SK-N-SH treated with all-trans-retinoic acid at 6 μM for 48 hours (cell line): ENCODE results near the gene CCDC167.

Experiments used
- ATAC-seq: fragments of 200-7000 bp; cut with Tn5 transposase; 3 replicates; pipeline ENCODE4 v1.9.1; 2020; ENCODE audit warnings: mild to moderate bottlenecking, moderate library complexity
- ARNTL ChIP-seq: fragments of 450-650 bp; formaldehyde crosslinking; IDR thresholded peaks from 2 replicates; pipeline ENCODE4 v1.5.0; 2020; ENCODE audit warnings: low read depth, mild to moderate bottlenecking, moderate library complexity, borderline replicate concordance
- BACH2 ChIP-seq: fragments of 250-450 bp; sonication (Bioruptor Pico); IDR thresholded peaks from 2 replicates; pipeline ENCODE4 v1.9.0; 2021; ENCODE audit warnings: mild to moderate bottlenecking, borderline replicate concordance
- CSDC2 ChIP-seq: fragments of 250-450 bp; sonication (Bioruptor Pico); IDR thresholded peaks from 2 replicates; pipeline ENCODE4 v1.5.0; 2020; ENCODE audit warnings: mild to moderate bottlenecking, moderate library complexity
- GLIS3 ChIP-seq: fragments of 250-450 bp; sonication (Bioruptor Pico); IDR thresholded peaks from 2 replicates; pipeline ENCODE4 v1.5.0; 2020; ENCODE audit warnings: mild to moderate bottlenecking, moderate library complexity
- ISL1 ChIP-seq: fragments of 250-450 bp; sonication (Bioruptor Pico); IDR thresholded peaks from 2 replicates; pipeline ENCODE4 v2.1.2; 2022; ENCODE audit warnings: mild to moderate bottlenecking, moderate library complexity
- PPARA ChIP-seq: fragments of 250-450 bp; sonication (Bioruptor Pico); IDR thresholded peaks from 2 replicates; pipeline ENCODE4 v1.5.0; 2020; ENCODE audit warnings: mild to moderate bottlenecking, borderline replicate concordance
- RARB ChIP-seq: fragments of 250-450 bp; sonication (Bioruptor Pico); IDR thresholded peaks from 2 replicates; pipeline ENCODE4 v1.8.0; 2021; ENCODE audit warnings: mild to moderate bottlenecking, moderate library complexity
- SNAI2 ChIP-seq: fragments of 250-450 bp; sonication (Bioruptor Pico); IDR thresholded peaks from 2 replicates; pipeline ENCODE4 v1.5.0; 2020; ENCODE audit warnings: mild to moderate bottlenecking, moderate library complexity
- TCF4 ChIP-seq: fragments of 250-450 bp; sonication (Bioruptor Pico); IDR thresholded peaks from 2 replicates; pipeline ENCODE4 v1.8.0; 2021; ENCODE audit warnings: mild to moderate bottlenecking, moderate library complexity, borderline replicate concordance
- TOX ChIP-seq: fragments of 250-450 bp; sonication (Bioruptor Pico); IDR thresholded peaks from 2 replicates; pipeline ENCODE4 v1.8.0; 2021; ENCODE audit warnings: mild to moderate bottlenecking, moderate library complexity, borderline replicate concordance
- ZC3H10 ChIP-seq: fragments of 250-450 bp; sonication (Bioruptor Pico); IDR thresholded peaks from 2 replicates; pipeline ENCODE4 v1.5.1; 2021; ENCODE audit warnings: mild to moderate bottlenecking, moderate library complexity
- ZFP3 ChIP-seq: fragments of 250-450 bp; sonication (Bioruptor Pico); IDR thresholded peaks from 2 replicates; pipeline ENCODE4 v1.5.0; 2020; ENCODE audit warnings: mild to moderate bottlenecking, moderate library complexity
- ZFP30 ChIP-seq: fragments of 450-650 bp; formaldehyde crosslinking; IDR thresholded peaks from 2 replicates; pipeline ENCODE4 v1.5.0; 2022; ENCODE audit warnings: mild to moderate bottlenecking, moderate library complexity
- ZNF565 ChIP-seq: fragments of 450-650 bp; formaldehyde crosslinking; conservative IDR thresholded peaks from 2 replicates; pipeline ENCODE4 v1.5.0; 2020; ENCODE audit warnings: low read depth, mild to moderate bottlenecking, moderate library complexity
- ZNF70 ChIP-seq: fragments of 450-650 bp; formaldehyde crosslinking; IDR thresholded peaks from 2 replicates; pipeline ENCODE4 v1.5.0; 2020; ENCODE audit warnings: mild to moderate bottlenecking, moderate library complexity
- ZNF8 ChIP-seq: fragments of 450-650 bp; formaldehyde crosslinking; IDR thresholded peaks from 2 replicates; pipeline ENCODE4 v1.5.0; 2020; ENCODE audit warnings: mild to moderate bottlenecking, moderate library complexity
- TF ChIP-seq, protein P1 (sequence below): fragments of 250-450 bp; sonication (Bioruptor Pico); IDR thresholded peaks from 2 replicates; pipeline ENCODE4 v1.5.1; 2021; ENCODE audit warnings: mild to moderate bottlenecking, moderate library complexity
- TF ChIP-seq, protein P2 (sequence below): fragments of 250-450 bp; sonication (Bioruptor Pico); IDR thresholded peaks from 2 replicates; pipeline ENCODE4 v1.5.1; 2020; ENCODE audit warnings: low read depth, mild to moderate bottlenecking, moderate library complexity
- TF ChIP-seq, protein P3 (sequence below): fragments of 250-450 bp; sonication (Bioruptor Pico); IDR thresholded peaks from 2 replicates; pipeline ENCODE4 v1.5.0; 2020; ENCODE audit warnings: mild to moderate bottlenecking, moderate library complexity
- TF ChIP-seq, protein P4 (sequence below): fragments of 250-450 bp; sonication (Bioruptor Pico); IDR thresholded peaks from 2 replicates; pipeline ENCODE4 v1.8.0; 2020; ENCODE audit warnings: mild to moderate bottlenecking, moderate library complexity, borderline replicate concordance
- TF ChIP-seq, protein P5 (sequence below): fragments of 250-450 bp; sonication (Bioruptor Pico); IDR thresholded peaks from 2 replicates; pipeline ENCODE4 v1.8.0; 2021; ENCODE audit warnings: low read depth, mild to moderate bottlenecking, moderate library complexity, borderline replicate concordance

The CCDC167 gene

DNA sequence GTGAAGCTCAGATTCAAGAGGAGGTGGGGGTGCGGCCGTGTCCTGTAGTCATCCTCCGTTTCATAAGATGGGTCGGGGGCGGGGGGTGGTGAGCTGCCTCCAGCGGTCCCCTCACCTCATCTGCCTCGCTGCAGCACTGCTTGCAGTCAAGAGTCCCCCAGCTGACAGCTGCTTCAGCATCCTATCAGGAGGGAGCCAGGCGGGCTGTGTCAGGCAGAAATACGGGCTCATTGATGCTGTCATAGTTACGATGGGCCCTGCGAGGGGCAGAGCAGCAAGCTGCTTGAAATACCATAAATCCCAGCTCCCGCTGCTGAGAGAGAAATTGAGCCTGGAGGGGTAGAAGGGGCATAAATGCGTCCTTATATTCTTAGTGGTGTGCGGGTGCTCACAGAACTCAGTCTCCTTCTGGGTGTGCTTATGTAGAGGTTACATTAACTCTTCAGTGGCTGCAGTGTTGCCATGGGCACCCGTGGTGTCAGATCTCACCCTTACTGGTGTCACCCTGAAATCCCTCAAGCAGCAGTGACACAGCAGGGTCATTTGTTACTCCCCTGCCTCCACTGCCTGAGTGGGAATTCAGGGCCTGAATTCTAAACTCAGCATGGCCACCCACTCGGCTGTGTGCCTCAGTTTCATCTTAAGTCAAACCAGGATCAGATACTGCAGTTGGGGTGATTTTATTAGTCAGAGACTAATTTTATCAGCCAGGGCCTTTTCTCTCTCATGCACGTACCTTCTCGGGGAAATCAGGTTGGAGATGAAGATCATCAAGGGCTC lies 21.8 kb downstream of the CCDC167 start:
- TF ChIP-seq CSDC2 (CRISPR knock-in tag) (no peak), PPARA (CRISPR knock-in tag) (no peak), ARNTL (CRISPR knock-in tag) (no peak), ZC3H10 (CRISPR knock-in tag) (no peak), ZFP30 (no peak), ZNF565 (no peak), ZNF70 (CRISPR knock-in tag) (no peak), GLIS3 (CRISPR knock-in tag) (no peak), RARB (CRISPR knock-in tag) (no peak), ZFP3 (CRISPR knock-in tag) (no peak), BACH2 (CRISPR knock-in tag) (no peak), SNAI2 (no peak), ZNF8 (CRISPR knock-in tag) (no peak)
- TF ChIP-seq, protein P1, sequence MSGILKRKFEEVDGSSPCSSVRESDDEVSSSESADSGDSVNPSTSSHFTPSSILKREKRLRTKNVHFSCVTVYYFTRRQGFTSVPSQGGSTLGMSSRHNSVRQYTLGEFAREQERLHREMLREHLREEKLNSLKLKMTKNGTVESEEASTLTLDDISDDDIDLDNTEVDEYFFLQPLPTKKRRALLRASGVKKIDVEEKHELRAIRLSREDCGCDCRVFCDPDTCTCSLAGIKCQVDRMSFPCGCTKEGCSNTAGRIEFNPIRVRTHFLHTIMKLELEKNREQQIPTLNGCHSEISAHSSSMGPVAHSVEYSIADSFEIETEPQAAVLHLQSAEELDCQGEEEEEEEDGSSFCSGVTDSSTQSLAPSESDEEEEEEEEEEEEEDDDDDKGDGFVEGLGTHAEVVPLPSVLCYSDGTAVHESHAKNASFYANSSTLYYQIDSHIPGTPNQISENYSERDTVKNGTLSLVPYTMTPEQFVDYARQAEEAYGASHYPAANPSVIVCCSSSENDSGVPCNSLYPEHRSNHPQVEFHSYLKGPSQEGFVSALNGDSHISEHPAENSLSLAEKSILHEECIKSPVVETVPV (CRISPR knock-in tag): no peak
- TF ChIP-seq, protein P2, sequence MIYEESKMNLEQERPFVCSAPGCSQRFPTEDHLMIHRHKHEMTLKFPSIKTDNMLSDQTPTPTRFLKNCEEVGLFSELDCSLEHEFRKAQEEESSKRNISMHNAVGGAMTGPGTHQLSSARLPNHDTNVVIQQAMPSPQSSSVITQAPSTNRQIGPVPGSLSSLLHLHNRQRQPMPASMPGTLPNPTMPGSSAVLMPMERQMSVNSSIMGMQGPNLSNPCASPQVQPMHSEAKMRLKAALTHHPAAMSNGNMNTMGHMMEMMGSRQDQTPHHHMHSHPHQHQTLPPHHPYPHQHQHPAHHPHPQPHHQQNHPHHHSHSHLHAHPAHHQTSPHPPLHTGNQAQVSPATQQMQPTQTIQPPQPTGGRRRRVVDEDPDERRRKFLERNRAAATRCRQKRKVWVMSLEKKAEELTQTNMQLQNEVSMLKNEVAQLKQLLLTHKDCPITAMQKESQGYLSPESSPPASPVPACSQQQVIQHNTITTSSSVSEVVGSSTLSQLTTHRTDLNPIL (CRISPR knock-in tag): no peak
- TF ChIP-seq, protein P3, sequence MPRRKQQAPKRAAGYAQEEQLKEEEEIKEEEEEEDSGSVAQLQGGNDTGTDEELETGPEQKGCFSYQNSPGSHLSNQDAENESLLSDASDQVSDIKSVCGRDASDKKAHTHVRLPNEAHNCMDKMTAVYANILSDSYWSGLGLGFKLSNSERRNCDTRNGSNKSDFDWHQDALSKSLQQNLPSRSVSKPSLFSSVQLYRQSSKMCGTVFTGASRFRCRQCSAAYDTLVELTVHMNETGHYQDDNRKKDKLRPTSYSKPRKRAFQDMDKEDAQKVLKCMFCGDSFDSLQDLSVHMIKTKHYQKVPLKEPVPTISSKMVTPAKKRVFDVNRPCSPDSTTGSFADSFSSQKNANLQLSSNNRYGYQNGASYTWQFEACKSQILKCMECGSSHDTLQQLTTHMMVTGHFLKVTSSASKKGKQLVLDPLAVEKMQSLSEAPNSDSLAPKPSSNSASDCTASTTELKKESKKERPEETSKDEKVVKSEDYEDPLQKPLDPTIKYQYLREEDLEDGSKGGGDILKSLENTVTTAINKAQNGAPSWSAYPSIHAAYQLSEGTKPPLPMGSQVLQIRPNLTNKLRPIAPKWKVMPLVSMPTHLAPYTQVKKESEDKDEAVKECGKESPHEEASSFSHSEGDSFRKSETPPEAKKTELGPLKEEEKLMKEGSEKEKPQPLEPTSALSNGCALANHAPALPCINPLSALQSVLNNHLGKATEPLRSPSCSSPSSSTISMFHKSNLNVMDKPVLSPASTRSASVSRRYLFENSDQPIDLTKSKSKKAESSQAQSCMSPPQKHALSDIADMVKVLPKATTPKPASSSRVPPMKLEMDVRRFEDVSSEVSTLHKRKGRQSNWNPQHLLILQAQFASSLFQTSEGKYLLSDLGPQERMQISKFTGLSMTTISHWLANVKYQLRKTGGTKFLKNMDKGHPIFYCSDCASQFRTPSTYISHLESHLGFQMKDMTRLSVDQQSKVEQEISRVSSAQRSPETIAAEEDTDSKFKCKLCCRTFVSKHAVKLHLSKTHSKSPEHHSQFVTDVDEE (CRISPR knock-in tag): no peak
- TF ChIP-seq, protein P4, sequence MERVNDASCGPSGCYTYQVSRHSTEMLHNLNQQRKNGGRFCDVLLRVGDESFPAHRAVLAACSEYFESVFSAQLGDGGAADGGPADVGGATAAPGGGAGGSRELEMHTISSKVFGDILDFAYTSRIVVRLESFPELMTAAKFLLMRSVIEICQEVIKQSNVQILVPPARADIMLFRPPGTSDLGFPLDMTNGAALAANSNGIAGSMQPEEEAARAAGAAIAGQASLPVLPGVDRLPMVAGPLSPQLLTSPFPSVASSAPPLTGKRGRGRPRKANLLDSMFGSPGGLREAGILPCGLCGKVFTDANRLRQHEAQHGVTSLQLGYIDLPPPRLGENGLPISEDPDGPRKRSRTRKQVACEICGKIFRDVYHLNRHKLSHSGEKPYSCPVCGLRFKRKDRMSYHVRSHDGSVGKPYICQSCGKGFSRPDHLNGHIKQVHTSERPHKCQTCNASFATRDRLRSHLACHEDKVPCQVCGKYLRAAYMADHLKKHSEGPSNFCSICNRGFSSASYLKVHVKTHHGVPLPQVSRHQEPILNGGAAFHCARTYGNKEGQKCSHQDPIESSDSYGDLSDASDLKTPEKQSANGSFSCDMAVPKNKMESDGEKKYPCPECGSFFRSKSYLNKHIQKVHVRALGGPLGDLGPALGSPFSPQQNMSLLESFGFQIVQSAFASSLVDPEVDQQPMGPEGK (CRISPR knock-in tag): no peak
- TF ChIP-seq, all 23 proteins: peak for 0
- ATAC-seq: no peak

DNA sequence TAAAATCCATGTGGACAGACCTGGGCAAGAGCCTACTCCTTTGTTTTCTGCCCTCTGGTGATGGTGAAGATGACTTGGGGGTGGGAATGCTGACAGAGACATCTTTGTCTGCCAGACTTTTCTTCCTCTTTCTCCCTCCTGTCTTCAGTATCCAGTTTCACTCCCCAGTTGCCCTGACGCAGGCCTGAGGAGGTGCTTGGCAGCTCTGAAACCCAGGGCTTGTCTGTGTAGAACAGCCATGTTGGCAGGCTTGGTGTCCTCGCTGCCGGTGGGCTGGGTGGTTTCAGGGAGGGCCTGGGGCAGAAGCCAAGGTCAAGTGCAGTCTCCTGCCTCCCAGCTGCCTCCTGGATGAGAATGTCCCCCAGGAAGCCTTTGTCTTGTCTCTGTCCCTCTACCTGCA lies 22.5 kb downstream of the CCDC167 start:
- ATAC-seq: no peak
- TF ChIP-seq, protein P5, sequence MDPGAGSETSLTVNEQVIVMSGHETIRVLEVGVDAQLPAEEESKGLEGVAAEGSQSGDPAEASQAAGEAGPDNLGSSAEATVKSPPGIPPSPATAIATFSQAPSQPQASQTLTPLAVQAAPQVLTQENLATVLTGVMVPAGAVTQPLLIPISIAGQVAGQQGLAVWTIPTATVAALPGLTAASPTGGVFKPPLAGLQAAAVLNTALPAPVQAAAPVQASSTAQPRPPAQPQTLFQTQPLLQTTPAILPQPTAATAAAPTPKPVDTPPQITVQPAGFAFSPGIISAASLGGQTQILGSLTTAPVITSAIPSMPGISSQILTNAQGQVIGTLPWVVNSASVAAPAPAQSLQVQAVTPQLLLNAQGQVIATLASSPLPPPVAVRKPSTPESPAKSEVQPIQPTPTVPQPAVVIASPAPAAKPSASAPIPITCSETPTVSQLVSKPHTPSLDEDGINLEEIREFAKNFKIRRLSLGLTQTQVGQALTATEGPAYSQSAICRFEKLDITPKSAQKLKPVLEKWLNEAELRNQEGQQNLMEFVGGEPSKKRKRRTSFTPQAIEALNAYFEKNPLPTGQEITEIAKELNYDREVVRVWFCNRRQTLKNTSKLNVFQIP (CRISPR knock-in tag): no peak
- TF ChIP-seq ZC3H10 (CRISPR knock-in tag) (no peak), ZNF565 (no peak), ZNF70 (CRISPR knock-in tag) (no peak), ZFP3 (CRISPR knock-in tag) (no peak), TOX (CRISPR knock-in tag) (no peak), TCF4 (CRISPR knock-in tag) (no peak), ISL1 (CRISPR knock-in tag) (no peak), BACH2 (CRISPR knock-in tag) (no peak), SNAI2 (no peak)
- TF ChIP-seq, protein P2 (CRISPR knock-in tag): no peak
- TF ChIP-seq, protein P3 (CRISPR knock-in tag): no peak
